PC-3 (cell line): Measurements from ENCODE around the gene ERCC3.

Source experiments
- CTCF ChIP-seq: fragments of 300-600 bp; sonication (generic); conservative IDR thresholded peaks from 2 replicates; pipeline ENCODE4 v1.5.1; 2017; ENCODE audit warnings: antibody characterized with exemption, low read depth, mild to moderate bottlenecking, low read length
- EZH2phosphoT487 ChIP-seq: fragments of 300-600 bp; sonication (generic); IDR thresholded peaks from 2 replicates; pipeline ENCODE4 v1.6.1; 2018; ENCODE audit warnings: mild to moderate bottlenecking, antibody characterized with exemption, low read length, borderline replicate concordance

- TF ChIP-seq CTCF (no peak), EZH2phosphoT487 (no peak)
These were observed 49.3 kb upstream of the ERCC3 start for GRCh38 chr2:127343277-127343676.
